Loucy (cell line): ENCODE data around the gene FGFRL1.

Source experiments
- EZH2phosphoT487 ChIP-seq: fragments of 200-600 bp; IDR thresholded peaks from 2 replicates; pipeline ENCODE4 v1.6.1; 2018; ENCODE audit warnings: antibody characterized with exemption, mild to moderate bottlenecking, moderate library complexity, borderline replicate concordance
- TF ChIP-seq, protein P1 (sequence below): fragments of 200-600 bp; sonication (generic); conservative IDR thresholded peaks from 2 replicates; pipeline ENCODE4 v1.5.1; 2014; ENCODE audit warnings: mild to moderate bottlenecking, antibody characterized with exemption, low read length

GRCh38 chr4:1013225-1014073, 2.0 kb downstream of the FGFRL1 start:
- TF ChIP-seq, protein P1, sequence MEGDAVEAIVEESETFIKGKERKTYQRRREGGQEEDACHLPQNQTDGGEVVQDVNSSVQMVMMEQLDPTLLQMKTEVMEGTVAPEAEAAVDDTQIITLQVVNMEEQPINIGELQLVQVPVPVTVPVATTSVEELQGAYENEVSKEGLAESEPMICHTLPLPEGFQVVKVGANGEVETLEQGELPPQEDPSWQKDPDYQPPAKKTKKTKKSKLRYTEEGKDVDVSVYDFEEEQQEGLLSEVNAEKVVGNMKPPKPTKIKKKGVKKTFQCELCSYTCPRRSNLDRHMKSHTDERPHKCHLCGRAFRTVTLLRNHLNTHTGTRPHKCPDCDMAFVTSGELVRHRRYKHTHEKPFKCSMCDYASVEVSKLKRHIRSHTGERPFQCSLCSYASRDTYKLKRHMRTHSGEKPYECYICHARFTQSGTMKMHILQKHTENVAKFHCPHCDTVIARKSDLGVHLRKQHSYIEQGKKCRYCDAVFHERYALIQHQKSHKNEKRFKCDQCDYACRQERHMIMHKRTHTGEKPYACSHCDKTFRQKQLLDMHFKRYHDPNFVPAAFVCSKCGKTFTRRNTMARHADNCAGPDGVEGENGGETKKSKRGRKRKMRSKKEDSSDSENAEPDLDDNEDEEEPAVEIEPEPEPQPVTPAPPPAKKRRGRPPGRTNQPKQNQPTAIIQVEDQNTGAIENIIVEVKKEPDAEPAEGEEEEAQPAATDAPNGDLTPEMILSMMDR = no peak
- TF ChIP-seq EZH2phosphoT487 = no peak
